ENCODE results near the gene PGA5. TPM values are rescaled to one million over a fixed set of nuclear protein-coding genes. Genes with fewer than 3 reads are reported as not detected.

PGA5 gene
- total RNA-seq, 2 donors from 2014 or later = 0.48 TPM; not detected in 1

DNA sequence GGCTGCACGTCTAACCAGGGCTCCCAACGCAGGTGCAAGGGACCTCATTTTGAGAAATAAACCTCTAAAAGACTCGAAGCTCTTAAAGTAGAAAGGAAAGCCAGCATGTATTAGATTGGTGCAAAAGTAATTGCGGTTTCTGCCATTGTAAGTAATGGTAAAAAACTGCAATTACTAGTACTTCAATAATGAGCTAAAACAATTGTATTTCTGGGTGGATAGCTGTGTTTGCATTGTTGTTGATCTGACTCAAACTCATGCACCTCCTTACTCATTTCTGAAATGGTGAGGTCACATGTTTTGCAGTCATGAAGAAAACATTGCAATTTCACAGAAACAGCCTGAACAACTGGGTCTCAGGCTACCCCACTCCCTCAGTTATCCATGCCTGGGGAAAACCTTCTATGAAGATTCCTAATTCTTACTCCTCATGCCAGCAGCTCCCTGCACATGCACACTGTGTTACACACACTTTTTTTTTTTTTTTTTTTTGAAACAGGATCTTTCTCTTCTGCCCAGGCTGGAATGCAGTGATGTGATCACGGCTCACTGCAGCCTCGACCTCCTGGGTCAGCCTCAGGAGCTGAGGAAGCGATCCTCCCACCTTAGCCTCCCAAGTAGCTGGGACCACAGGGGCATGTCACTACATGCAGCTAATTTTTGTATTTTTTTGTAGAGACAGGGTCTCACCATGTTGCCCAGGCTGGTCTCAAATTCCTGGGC is 29.5 kb downstream of the PGA5 start:
- TF ChIP-seq, protein P1, sequence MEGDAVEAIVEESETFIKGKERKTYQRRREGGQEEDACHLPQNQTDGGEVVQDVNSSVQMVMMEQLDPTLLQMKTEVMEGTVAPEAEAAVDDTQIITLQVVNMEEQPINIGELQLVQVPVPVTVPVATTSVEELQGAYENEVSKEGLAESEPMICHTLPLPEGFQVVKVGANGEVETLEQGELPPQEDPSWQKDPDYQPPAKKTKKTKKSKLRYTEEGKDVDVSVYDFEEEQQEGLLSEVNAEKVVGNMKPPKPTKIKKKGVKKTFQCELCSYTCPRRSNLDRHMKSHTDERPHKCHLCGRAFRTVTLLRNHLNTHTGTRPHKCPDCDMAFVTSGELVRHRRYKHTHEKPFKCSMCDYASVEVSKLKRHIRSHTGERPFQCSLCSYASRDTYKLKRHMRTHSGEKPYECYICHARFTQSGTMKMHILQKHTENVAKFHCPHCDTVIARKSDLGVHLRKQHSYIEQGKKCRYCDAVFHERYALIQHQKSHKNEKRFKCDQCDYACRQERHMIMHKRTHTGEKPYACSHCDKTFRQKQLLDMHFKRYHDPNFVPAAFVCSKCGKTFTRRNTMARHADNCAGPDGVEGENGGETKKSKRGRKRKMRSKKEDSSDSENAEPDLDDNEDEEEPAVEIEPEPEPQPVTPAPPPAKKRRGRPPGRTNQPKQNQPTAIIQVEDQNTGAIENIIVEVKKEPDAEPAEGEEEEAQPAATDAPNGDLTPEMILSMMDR (IDR thresholded peaks at IDR 0.05) = no peak
- no peaks in the 10 kb centered on the region for H3K27me3 ChIP-seq
- H3K36me3 ChIP-seq = no peaks in the 10 kb centered on the region
- no peak for DNase-seq (ENCODE audit: low spot score)
- no peaks in the 10 kb centered on the region for H3K4me1 ChIP-seq
- no peak overlapping the region for H3K27ac ChIP-seq
- H3K9me3 ChIP-seq = no peaks in the 10 kb centered on the region
- no peak overlapping the region for H3K4me3 ChIP-seq

DNA sequence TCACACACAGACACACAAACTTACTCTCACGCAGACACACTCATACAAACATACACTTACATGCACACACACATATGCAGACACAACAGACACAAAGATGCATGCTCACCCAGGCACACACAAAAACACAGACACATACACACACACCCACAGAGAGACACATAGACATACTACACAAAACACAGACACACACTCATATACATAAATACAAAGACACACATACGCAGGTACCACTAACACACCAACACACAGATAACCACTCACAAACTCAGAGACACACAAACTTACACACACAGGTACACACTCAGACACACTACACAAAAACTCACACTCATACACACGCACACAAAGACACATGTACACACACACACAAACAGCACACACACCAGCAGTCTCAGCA is 31.8 kb downstream of the PGA5 start:
- Histone ChIP-seq H3K4me1 (no peaks in the 10 kb centered on the region), H3K9me3 (no peaks in the 10 kb centered on the region), H3K36me3 (no peaks in the 10 kb centered on the region), H3K27me3 (no peaks in the 10 kb centered on the region), H3K4me3 (no peak overlapping the region), H3K27ac (no peak overlapping the region)
- TF ChIP-seq, protein P1 (IDR thresholded peaks at IDR 0.05) = no peak
- DNase-seq (ENCODE audit: low spot score) = no peak

DNA sequence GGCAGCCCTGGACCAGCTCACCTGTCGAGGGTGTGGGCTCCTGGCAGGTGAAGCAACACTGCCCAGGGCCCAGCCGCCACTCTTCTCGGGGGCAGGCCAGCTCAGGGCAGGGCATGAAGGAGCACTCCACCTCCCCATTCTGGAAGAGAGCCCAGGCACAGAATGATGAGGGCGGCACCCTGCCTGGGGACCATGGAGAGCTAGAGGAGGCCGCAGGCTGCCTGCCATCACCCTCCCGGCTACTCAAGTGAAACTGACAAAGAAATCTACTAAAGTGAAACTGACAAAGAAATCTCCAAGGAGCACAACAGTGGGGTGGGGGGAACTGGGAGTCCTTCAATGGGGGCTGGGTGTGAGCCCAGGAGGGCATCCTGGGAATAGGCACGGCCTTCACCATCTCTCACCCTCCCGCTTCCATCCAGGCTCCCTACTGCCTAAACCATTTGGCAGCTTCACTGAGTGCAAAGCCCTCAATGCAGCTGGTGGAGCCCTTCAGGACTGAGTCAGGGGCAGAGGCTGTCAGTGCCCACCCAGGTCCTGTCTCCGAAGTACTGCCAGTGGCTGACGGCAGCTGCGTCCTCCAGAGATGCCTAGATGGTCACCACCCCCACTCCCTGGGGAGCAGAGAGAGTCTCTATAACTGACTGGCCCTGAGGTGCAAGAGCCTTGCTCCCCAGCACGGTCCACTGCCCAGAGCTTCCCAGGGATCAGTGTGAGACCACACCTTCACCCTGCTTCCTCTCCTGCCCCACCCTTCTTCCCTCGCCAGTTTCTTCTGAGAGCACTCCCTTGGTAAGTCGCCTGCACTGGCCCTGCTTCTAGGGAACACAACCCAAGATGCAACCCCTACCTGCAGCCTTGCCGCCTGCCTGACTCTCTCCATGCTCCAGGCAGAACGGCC is 32.5 kb downstream of the PGA5 start:
- Histone ChIP-seq H3K36me3 (no peaks in the 10 kb centered on the region), H3K9me3 (no peaks in the 10 kb centered on the region), H3K27me3 (no peaks in the 10 kb centered on the region), H3K4me3 (no peak overlapping the region), H3K27ac (no peak overlapping the region), H3K4me1 (no peaks in the 10 kb centered on the region)
- no peak for DNase-seq (ENCODE audit: low spot score)
- TF ChIP-seq, protein P1 (IDR thresholded peaks at IDR 0.05) = no peak

DNA sequence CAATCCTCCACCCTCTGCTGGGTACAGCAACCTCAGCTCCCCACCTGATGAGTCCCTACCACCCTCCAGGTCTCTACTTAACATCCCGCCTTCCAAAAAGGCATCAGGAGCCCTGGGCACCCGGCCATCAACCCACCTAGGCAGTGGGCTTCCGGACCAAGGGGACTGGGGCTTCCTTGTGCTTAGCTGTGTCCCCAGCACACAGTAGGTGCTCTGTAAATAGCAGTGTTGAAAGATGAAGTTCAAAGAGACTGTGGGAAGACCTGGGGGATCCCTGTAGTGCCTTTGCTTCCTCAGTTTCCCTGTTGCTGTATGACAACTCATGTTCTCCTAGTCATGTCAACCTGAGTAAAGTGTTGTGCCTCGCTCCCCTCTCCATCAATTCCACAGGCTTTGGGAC is 33.1 kb downstream of the PGA5 start:
- TF ChIP-seq, protein P1 (IDR thresholded peaks at IDR 0.05) = no peak
- H3K36me3 ChIP-seq = no peaks in the 10 kb centered on the region
- no peak for DNase-seq (ENCODE audit: low spot score)
- H3K4me3 ChIP-seq = no peak overlapping the region
- no peak overlapping the region for H3K27ac ChIP-seq
- H3K9me3 ChIP-seq = no peaks in the 10 kb centered on the region
- no peaks in the 10 kb centered on the region for H3K4me1 ChIP-seq
- H3K27me3 ChIP-seq = no peaks in the 10 kb centered on the region

- Histone ChIP-seq H3K4me3 (no peak overlapping the region), H3K27me3 (no peaks in the 10 kb centered on the region), H3K9me3 (no peaks in the 10 kb centered on the region), H3K27ac (no peak overlapping the region), H3K36me3 (no peaks in the 10 kb centered on the region), H3K4me1 (no peaks in the 10 kb centered on the region)
- no peak for DNase-seq (ENCODE audit: low spot score)
- TF ChIP-seq, protein P1 (IDR thresholded peaks at IDR 0.05) = no peak
These were observed 34.2 kb downstream of the PGA5 start for GRCh38 chr11:61275191-61275590.
